Right renal pelvis (tissue), 4 donors: Measurements from ENCODE around the gene CENPQ. TPM values are rescaled to one million over a fixed set of nuclear protein-coding genes. Genes with fewer than 3 reads are reported as not detected.

Source experiments
- DNase-seq, 4 donors: peaks; one replicate each; pipeline ENCODE4 v3.0.0-alpha.2; 2013; ENCODE audit warnings: low read depth in 4 of 4, low spot score in 3 of 4, missing footprints in 1 of 4
- polyA plus RNA-seq, 4 donors: library from polyadenylated mRNA; unstranded; fragments of 120-200 nt; gene quantifications; one replicate each; pipeline ENCODE4 v1.2.1, GENCODE V29; 2013; ENCODE audit not compliant: insufficient read length in 4 of 4

CENPQ gene
- polyA plus RNA-seq, 4 donors, result 12.7 to 17.4 (median 13.6) TPM

DNA sequence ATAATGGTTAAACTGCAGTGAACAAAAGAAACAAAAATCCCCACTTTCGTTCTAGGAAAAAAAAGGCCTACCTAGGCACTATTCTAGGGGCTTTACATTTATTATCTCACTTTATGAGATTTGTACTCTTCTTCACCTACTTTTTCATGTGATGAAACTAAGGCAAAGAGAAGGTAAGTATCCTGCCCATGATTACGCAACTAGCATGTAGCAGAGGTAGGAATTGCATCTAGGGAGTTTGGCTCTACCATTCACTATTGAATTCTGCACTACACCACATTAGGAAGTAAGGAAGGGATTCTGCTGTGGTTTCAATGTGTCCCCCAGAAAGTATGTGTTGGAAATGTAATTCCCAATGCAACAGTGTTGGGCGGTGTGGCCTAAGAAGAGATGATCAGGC, 75.9 kb downstream of the CENPQ start:
- no peak for DNase-seq

DNA sequence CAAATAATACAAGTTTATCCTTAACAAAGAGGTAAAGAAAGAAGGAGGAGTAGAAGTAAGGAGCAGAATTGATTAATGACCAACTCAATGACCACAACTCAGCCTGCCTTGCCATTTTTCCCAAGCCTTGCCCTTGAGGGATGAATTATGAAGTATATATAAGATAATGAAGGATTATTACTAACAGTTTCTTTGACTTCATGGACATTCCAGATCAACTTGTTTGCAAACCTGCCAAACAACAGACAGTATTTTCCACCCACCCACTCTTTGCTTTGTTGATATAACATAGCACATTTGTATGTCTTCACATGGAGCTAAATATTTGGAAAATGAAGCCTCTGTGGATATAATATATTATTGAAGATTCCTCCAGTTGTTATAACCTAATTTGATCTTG, 77.4 kb downstream of the CENPQ start:
- DNase-seq, result no peak

DNA sequence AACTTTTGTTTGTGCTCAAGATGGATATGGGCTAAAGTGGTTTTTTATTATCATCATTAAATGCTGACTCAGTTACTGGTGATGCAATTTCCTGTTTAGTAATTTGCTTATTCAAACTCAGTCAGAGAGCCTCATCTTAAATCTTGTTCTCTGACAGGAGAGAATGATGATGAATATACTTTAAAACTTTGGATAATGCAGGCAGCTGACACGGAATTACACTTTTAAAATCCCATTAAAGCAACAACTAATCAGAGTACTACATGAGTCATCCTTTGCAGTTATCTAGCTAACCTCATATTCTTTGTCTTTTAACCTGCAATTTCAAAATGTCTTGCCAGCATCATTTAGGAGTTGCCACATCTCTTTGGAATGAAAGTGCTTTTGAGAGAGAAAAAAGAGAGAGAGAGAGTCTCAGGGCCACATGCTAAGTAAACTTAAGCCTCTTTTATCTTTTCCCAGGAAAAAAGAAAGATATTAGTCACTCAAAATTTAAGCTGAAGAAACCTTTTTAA, 78.1 kb downstream of the CENPQ start:
- no peak for DNase-seq

DNA sequence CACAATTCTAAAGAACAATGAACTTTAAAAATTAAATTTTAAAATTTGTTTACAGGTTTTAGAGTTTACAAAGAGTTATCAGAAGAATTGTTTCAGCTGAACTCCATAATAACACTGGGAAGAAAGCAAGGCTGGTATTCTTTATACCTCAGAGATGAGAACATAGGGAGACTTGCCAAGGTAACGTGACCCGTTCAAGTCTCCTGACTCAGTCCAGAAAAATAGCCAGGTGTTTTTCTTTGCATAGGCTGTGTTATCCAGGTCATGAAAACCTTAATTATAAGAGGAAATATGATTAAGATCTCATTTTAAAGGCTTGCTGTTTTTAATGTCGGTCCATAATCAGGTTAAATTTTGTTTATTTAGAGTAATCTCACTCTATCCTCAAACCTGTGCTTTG, 78.8 kb downstream of the CENPQ start:
- DNase-seq, result no peak

Other genes starting within 250 kb of the CENPQ start
- gene MMUT, start 117 bp upstream of the CENPQ start, polyA plus RNA-seq, result 10 to 100 TPM; 50.7 to 57.6 (median 56.4) TPM
- gene GLYATL3, start 36.6 kb downstream of the CENPQ start, polyA plus RNA-seq, result not detected
- under 1 TPM; 0.53 to 0.90 (median 0.66) TPM for gene C6orf141, start 87.3 kb downstream of the CENPQ start, polyA plus RNA-seq
- 1 to 10 TPM in 3 of 4 donors, under 1 TPM in 1; 0.86 to 1.3 (median 1.2) TPM for gene RHAG, start 173.5 kb downstream of the CENPQ start, polyA plus RNA-seq